HG03469 (cell line): Measurements from ENCODE around the gene CBX2.

Experiments used
- ATAC-seq: cut with Tn5 transposase; IDR thresholded peaks from one replicate; pipeline ENCODE4 v1.9.1; 2021; ENCODE audit warnings: mild to moderate bottlenecking, moderate library complexity, moderate number of reproducible peaks; ENCODE audit not compliant: unreplicated experiment

Gene CBX2

GRCh38 chr17:79799174-79799537, 21.2 kb downstream of the CBX2 start:
- ATAC-seq, result no peak

GRCh38 chr17:79799538-79800324, 21.8 kb downstream of the CBX2 start:
- ATAC-seq, result no peak

- no peak for ATAC-seq
These were observed 22.6 kb downstream of the CBX2 start for GRCh38 chr17:79800325-79801155.

GRCh38 chr17:79801156-79802038, 23.4 kb downstream of the CBX2 start:
- ATAC-seq, result no peak

GRCh38 chr17:79802039-79802735, 24.2 kb downstream of the CBX2 start:
- no peak for ATAC-seq

- no peak for ATAC-seq
These were observed 24.9 kb downstream of the CBX2 start for GRCh38 chr17:79802736-79803420.

- ATAC-seq, result no peak
These were observed 25.6 kb downstream of the CBX2 start for GRCh38 chr17:79803421-79803996.

GRCh38 chr17:79803997-79804855, 26.3 kb downstream of the CBX2 start:
- ATAC-seq, result no peak

GRCh38 chr17:79804856-79805696, 27.1 kb downstream of the CBX2 start:
- ATAC-seq, result no peak

- ATAC-seq, result no peak
These were observed 28.5 kb downstream of the CBX2 start for GRCh38 chr17:79806446-79806760.

- ATAC-seq, result no peak
These were observed 29.1 kb downstream of the CBX2 start for GRCh38 chr17:79806863-79807720.

GRCh38 chr17:79808763-79809529, 31.0 kb downstream of the CBX2 start:
- no peak for ATAC-seq

GRCh38 chr17:79809530-79810129, 31.7 kb downstream of the CBX2 start:
- ATAC-seq, result no peak

- peak; percentile 62 for ATAC-seq
These were observed 32.4 kb downstream of the CBX2 start for GRCh38 chr17:79810130-79811010.
